ENCODE results near the gene RPS21. TPM values are rescaled to one million over a fixed set of nuclear protein-coding genes. Genes with fewer than 3 reads are reported as not detected.

The RPS21 gene
- total and polyA plus RNA-seq, 2 of the 13 experiments (the other 11 are each of a cell fraction or from before 2014, with no cell fraction given): 2,647 to 11,063 TPM

DNA sequence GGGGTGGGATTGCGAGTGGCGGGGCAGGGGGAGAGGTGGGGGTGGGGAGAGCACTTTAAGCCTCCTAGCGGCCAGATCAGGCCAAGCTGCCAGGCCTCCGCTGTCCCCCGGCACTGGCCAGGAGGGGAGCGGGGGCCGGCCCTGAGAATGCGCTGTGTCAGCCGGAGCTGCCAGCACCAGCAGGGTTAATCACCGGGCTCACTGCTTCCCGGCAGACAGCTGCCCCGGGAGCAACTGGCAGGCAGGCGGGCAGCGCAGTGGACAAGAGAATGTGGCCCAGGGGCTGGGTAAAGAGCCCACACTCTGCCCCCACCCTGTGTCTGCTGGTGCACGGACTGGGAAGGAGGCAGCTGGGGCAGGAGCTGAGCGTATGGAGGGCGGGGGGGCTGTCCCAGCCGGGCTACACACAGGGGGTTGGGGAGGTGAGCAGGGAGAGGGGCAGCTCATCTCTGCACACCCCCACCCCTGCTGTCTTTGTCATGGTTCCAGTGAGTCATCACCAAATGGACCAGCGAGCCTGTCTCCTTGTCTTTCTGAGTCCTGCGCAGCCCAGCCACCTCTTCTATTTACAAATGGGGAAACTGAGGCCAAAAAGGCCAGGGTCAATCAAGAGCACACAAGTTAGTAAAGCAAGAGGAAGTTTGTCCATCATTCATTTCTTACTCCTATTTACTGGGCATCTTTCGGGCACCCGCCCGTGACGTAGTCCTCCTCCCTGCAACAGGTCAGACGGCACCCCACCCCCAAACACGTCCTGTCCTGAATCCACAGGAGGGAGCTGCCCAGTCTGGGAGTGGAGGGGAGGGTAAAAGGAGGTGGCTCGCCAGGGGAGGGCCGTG, 17.7 kb upstream of the RPS21 start (continued):
- no peak for TF ChIP-seq ZNF674 (CRISPR knock-in tag; IDR thresholded peaks at IDR 0.05; ENCODE audit: low read depth)
- TF ChIP-seq SP1 (IDR thresholded peaks at IDR 0.05): no peak
- no peak; the same call in 1 of the 2 replicates for TF ChIP-seq SP1 (CRISPR knock-in tag; IDR thresholded peaks at IDR 0.05)
- TF ChIP-seq RCOR2 (CRISPR knock-in tag; IDR thresholded peaks at IDR 0.05): no peak; the same call in none of the 2 replicates
- TF ChIP-seq, protein P1, sequence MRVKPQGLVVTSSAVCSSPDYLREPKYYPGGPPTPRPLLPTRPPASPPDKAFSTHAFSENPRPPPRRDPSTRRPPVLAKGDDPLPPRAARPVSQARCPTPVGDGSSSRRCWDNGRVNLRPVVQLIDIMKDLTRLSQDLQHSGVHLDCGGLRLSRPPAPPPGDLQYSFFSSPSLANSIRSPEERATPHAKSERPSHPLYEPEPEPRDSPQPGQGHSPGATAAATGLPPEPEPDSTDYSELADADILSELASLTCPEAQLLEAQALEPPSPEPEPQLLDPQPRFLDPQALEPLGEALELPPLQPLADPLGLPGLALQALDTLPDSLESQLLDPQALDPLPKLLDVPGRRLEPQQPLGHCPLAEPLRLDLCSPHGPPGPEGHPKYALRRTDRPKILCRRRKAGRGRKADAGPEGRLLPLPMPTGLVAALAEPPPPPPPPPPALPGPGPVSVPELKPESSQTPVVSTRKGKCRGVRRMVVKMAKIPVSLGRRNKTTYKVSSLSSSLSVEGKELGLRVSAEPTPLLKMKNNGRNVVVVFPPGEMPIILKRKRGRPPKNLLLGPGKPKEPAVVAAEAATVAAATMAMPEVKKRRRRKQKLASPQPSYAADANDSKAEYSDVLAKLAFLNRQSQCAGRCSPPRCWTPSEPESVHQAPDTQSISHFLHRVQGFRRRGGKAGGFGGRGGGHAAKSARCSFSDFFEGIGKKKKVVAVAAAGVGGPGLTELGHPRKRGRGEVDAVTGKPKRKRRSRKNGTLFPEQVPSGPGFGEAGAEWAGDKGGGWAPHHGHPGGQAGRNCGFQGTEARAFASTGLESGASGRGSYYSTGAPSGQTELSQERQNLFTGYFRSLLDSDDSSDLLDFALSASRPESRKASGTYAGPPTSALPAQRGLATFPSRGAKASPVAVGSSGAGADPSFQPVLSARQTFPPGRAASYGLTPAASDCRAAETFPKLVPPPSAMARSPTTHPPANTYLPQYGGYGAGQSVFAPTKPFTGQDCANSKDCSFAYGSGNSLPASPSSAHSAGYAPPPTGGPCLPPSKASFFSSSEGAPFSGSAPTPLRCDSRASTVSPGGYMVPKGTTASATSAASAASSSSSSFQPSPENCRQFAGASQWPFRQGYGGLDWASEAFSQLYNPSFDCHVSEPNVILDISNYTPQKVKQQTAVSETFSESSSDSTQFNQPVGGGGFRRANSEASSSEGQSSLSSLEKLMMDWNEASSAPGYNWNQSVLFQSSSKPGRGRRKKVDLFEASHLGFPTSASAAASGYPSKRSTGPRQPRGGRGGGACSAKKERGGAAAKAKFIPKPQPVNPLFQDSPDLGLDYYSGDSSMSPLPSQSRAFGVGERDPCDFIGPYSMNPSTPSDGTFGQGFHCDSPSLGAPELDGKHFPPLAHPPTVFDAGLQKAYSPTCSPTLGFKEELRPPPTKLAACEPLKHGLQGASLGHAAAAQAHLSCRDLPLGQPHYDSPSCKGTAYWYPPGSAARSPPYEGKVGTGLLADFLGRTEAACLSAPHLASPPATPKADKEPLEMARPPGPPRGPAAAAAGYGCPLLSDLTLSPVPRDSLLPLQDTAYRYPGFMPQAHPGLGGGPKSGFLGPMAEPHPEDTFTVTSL (CRISPR knock-in tag; IDR thresholded peaks at IDR 0.05; ENCODE audit: borderline replicate concordance): no peak
- TF ChIP-seq ZKSCAN8 (CRISPR knock-in tag; IDR thresholded peaks at IDR 0.05; ENCODE audit: borderline replicate concordance): no peak; the same call in 1 of the 2 replicates
- 0 out of 2 replicates have a peak, but pooled peaks have one; percentile 25 for TF ChIP-seq KLF11 (CRISPR knock-in tag; IDR thresholded peaks at IDR 0.05)
- TF ChIP-seq, protein P2, sequence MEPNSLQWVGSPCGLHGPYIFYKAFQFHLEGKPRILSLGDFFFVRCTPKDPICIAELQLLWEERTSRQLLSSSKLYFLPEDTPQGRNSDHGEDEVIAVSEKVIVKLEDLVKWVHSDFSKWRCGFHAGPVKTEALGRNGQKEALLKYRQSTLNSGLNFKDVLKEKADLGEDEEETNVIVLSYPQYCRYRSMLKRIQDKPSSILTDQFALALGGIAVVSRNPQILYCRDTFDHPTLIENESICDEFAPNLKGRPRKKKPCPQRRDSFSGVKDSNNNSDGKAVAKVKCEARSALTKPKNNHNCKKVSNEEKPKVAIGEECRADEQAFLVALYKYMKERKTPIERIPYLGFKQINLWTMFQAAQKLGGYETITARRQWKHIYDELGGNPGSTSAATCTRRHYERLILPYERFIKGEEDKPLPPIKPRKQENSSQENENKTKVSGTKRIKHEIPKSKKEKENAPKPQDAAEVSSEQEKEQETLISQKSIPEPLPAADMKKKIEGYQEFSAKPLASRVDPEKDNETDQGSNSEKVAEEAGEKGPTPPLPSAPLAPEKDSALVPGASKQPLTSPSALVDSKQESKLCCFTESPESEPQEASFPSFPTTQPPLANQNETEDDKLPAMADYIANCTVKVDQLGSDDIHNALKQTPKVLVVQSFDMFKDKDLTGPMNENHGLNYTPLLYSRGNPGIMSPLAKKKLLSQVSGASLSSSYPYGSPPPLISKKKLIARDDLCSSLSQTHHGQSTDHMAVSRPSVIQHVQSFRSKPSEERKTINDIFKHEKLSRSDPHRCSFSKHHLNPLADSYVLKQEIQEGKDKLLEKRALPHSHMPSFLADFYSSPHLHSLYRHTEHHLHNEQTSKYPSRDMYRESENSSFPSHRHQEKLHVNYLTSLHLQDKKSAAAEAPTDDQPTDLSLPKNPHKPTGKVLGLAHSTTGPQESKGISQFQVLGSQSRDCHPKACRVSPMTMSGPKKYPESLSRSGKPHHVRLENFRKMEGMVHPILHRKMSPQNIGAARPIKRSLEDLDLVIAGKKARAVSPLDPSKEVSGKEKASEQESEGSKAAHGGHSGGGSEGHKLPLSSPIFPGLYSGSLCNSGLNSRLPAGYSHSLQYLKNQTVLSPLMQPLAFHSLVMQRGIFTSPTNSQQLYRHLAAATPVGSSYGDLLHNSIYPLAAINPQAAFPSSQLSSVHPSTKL (CRISPR knock-in tag; IDR thresholded peaks at IDR 0.05): no peak; the same call in 1 of the 2 replicates
- TF ChIP-seq SOX13 (IDR thresholded peaks at IDR 0.05): no peak
- peak in 1 of 2 experiments; percentile 32; a peak in 1 of 4 replicates for TF ChIP-seq SOX13 (CRISPR knock-in tag; conservative IDR thresholded peaks at IDR 0.05 in 1 of 2, IDR thresholded peaks at IDR 0.05 in 1 of 2)
- peak; percentile 23; the same call in 1 of the 2 replicates for TF ChIP-seq CBX5 (CRISPR knock-in tag; IDR thresholded peaks at IDR 0.05; ENCODE audit: borderline replicate concordance)
- TF ChIP-seq, protein P3, sequence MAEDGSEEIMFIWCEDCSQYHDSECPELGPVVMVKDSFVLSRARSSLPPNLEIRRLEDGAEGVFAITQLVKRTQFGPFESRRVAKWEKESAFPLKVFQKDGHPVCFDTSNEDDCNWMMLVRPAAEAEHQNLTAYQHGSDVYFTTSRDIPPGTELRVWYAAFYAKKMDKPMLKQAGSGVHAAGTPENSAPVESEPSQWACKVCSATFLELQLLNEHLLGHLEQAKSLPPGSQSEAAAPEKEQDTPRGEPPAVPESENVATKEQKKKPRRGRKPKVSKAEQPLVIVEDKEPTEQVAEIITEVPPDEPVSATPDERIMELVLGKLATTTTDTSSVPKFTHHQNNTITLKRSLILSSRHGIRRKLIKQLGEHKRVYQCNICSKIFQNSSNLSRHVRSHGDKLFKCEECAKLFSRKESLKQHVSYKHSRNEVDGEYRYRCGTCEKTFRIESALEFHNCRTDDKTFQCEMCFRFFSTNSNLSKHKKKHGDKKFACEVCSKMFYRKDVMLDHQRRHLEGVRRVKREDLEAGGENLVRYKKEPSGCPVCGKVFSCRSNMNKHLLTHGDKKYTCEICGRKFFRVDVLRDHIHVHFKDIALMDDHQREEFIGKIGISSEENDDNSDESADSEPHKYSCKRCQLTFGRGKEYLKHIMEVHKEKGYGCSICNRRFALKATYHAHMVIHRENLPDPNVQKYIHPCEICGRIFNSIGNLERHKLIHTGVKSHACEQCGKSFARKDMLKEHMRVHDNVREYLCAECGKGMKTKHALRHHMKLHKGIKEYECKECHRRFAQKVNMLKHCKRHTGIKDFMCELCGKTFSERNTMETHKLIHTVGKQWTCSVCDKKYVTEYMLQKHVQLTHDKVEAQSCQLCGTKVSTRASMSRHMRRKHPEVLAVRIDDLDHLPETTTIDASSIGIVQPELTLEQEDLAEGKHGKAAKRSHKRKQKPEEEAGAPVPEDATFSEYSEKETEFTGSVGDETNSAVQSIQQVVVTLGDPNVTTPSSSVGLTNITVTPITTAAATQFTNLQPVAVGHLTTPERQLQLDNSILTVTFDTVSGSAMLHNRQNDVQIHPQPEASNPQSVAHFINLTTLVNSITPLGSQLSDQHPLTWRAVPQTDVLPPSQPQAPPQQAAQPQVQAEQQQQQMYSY (CRISPR knock-in tag; IDR thresholded peaks at IDR 0.05): peak; percentile 45; the same call in 1 of the 2 replicates
- TF ChIP-seq, protein P4, sequence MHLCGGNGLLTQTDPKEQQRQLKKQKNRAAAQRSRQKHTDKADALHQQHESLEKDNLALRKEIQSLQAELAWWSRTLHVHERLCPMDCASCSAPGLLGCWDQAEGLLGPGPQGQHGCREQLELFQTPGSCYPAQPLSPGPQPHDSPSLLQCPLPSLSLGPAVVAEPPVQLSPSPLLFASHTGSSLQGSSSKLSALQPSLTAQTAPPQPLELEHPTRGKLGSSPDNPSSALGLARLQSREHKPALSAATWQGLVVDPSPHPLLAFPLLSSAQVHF (CRISPR knock-in tag; IDR thresholded peaks at IDR 0.05): no peak
- TF ChIP-seq GFI1 (CRISPR knock-in tag; IDR thresholded peaks at IDR 0.05; ENCODE audit: borderline replicate concordance): no peak

Measured in HepG2 (cell line).